SKM-1 treated with dmso at 0.1 percent for 144 hours (cell line): Measurements from ENCODE around the gene CADPS2.
"Not testable (repeated sequence)": the region's sequence is repeated elsewhere in the genome, so short reads cannot be mapped to it uniquely, and the experiment has no call there.

Source experiments
- DNase-seq: peaks from one replicate; lab custom pipeline; 2025; ENCODE audit not compliant: unreplicated experiment; lab: John Stamatoyannopoulos, UW

The CADPS2 gene

DNA sequence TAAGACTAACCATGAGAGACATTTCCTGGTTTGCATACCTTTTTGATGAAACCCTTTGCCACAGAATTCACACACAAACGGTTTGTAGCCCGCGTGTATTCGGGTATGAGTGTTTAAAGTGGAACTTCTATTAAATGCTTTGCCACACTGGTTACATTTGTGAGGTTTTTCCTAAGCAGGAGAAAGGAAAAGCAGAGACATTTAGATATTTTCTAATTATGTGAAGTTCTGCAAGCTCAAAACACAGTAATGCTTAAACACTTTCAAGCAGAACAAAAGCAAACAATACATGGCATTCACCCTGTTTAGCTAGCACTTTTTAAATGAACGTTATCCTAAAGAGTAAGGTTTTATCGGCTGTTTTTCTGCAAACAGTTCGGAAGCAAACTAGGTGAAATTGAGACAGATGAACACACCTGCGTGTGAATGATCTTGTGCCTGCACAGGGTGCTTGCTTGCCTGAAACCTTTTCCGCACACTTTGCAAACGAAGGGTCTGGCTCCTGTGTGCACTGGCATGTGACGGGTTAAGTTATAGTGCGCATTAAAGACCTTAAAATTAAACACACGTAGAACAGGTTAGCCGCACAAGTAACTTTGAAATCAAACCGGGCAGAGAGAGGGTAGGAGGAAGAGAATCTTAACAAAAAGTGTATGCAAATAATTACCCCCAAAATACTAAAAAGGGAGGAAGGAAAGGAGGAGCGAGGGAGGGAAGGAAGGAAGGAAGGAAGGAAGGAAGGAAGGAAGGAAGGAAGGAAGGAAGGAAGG lies 583.3 kb downstream of the CADPS2 start:
- no peak for DNase-seq

DNA sequence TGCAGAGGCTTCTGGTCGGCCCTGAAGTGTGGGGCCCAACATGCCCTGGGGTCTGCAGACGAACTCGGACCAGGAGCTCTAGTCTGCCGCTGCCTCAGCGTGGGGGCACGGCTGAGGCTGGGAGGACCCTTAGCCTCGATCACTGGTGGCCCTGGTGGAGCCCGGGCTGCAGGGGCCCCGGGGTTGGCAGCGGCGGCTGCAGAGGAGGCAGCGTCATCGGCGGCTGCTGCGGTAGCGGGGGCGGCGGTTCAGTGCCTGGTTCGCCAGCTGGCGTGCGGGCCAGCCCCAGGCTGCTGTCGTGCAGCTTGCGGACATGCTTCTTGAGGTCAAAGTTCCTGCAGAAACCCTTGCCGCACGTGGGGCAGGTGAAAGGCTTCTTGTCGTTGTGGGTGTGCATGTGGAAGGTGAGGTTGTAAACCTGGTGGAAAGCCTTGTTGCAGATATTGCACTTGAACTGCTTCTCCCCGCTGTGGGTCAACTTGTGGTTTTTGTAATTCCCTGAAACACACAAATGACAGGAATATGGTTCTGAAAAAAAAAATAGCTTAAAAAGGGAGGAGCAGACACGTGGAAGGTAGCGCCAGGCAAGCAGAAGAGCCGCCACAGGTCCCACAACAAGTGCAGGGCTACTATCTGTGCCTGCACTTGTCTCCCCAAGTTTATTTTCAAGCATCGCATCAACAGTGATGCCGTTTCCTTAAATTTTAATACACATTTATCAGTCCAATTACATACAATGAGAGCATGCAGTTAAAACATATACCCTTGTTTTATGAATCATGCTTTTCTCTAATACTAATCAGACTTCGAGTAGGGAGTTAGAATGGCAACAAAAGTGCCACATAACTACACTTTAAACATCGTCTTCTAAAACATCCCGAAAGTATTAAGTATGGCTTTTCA lies 584.2 kb downstream of the CADPS2 start:
- no peak for DNase-seq

DNA sequence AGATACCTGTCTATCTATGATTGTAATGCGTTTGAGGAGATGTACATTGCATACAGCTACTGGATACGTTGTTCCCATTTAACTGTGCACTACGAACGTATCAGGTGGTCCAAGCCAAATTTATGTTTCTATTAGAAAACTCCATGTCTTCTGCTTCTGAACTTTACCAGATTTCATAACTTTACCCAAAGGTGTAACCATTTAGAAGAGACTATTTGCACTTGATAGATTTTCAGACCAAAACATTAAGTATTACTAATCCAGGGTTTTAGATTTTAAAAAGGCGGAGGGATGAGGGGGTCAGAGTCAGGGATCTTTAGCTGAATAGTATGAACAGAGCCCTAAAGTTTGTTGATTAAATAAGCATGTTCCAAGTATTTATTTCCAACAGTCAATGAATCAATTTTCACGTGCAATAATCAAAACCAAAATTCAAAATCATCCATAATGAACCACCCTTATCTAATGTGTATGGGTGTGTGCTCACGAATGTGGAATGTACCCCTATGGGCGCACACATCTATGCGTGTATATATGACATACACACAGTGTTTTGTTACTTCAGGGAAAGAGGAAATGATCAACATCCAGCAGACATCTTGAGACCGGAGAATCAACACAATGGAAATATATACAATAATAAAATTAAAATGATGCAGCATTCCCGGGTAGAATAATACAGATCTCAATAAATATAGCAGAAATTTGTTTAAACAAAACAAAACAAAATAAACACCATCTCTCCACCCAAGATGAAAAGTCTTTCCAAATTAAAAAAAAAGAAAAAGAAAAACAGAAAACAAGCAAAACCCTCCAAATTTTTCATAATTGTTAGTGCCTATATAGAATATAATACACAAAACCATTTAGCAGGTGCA lies 585.1 kb downstream of the CADPS2 start:
- DNase-seq = no peak

DNA sequence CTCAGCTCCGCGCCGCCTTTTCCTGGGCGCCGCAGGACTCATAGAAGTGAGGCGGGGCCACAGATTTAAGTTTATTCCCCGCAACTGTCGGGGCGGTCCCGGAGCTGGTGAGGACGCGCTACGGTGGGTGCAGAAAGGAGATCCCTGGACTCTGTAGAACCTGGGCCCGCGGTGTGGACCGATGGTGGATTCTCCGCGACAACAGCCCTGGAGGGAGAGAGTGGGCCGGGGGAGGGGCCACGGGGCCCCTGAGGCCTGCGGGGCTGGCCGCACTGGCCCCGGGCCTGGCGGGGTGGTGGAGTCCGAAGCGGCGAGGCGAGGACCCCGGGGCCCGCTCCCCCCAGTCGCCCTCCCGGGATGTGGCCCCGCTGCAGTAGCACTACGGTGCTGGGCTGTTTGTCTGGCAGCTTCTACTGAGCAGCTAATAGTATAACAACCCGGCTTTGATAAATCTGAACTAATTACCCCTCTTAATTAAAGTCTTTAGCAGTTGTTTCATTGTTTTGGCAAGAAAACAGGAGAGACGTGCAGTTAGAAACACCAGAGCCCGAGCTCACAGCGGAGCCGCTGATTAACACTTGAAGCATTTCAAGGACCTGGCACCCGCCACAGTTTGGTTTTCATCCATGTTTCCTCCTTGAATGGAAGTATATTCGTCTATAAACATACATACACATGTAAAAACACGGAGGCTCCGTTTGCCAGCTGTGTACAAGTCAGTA lies 585.9 kb downstream of the CADPS2 start:
- DNase-seq = no peak

DNA sequence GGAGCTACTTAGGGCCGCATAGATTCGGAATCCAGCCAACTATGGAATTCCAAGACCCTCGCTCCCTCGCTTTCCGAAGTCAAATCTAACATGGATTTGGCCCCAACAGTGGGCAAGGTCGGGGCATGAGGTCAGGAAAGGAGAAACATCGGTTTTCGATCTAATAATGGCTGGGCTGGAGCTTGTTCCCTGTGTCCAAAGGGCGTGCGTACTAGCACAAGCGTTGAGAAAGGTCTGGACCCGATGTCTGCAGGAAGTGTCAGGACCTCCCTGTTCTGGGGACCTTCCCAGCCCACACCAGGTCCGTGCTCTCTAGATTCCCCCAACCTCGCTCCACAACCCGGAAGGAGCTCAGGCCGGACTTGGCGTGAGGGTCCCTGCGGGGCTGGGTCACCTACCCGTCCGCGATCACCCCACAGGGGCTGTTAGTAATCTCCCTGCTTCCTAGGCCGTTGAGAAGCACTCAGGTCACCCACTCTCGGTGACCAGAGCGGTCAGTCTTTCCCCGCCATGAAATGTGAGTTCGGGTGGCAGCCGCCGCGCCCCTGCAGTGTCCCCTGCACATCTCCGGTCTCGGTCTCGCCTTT lies 586.5 kb downstream of the CADPS2 start:
- DNase-seq = no peak

DNA sequence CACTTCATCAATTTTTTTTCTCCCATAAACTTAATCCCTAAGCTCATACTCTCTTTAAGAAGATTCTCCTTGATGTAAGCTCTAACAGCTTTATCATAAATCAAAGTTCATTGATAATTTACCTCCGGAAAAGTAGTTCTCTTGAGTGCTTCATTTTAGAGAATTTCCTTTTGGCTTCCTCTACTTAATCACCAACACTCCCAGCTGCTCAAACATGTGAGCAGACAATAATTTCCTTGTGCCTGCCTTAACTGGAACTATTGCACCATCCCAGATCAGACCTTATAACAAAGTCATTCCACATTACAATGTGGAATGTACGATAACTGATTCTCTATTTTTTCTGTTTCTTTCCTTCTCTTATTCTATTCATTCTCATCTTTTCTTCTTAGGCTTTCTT lies 587.6 kb downstream of the CADPS2 start:
- no peak for DNase-seq

DNA sequence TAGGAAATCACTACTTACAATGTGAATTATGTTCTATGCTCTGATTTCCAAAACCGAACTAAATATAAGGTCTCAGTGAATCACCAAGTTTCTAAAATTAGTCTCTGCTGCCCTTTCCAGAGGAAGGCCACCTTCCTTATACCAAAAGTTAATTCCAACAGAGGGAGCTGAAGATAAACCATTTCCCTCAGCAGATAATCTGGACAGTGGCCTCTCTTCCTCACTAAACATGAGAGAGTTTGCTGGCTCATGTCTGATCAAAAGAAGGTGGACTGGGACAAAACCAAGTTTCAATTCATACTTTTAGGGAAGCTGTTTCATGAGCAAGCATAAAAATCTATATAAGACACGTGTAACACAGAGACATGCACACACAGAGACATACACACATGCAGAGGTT lies 588.1 kb downstream of the CADPS2 start:
- DNase-seq = no peak

DNA sequence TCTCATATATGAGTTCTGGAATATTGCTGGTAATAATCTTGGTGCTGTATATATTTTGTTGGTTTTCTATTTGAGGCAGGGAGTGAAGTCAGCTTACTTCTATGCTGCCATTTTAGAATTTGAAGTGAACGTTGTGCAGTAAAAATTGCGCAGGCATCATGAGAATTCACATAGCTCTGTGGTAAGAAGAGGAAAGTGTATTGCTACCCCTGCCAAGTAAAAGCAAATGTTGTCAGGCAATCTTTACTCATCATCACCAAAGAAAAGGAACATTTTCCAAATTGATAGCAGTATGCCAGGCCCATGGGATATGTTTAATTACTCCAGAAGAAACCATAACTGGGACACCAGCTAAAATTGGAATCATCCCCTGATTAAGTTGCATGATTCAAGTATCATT lies 595.1 kb downstream of the CADPS2 start:
- DNase-seq = no peak

DNA sequence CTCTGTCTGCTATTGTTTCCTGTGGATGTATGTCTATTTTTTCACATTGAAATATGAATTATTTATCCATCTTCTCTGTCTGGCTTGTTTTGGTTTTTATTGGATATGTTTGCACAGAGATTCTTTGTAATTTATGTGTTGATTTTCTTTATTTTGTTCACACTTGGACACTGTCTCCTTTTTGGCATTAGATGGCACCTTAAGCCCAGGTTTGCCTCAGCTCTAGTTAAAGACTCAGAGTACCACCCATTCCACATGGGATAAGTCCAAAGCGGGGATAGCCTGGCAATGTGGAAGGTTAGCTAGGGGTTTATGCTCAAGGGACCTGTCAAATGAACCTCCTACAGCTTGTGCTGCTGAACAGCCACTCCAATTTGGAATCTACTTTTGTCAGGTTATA lies 595.8 kb downstream of the CADPS2 start:
- no peak for DNase-seq

DNA sequence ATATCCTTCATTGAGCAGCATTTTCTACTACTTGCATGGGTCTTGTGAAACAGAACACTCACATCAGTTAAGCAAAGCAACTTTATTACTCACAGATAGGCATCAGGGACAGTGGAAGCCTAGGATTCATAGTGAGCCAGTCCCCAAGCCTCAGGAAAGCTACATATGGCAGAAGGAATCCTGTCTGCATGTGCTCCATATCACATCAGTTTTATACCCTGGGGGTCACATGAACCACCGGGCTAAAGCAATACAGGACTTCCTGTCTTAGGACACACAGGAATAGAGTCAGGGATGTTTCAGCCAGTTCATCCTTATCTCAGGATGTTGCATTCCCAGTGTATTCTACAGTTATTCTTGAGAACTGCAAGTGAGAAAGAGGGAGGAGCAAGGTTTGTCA lies 596.8 kb downstream of the CADPS2 start:
- no peak for DNase-seq

DNA sequence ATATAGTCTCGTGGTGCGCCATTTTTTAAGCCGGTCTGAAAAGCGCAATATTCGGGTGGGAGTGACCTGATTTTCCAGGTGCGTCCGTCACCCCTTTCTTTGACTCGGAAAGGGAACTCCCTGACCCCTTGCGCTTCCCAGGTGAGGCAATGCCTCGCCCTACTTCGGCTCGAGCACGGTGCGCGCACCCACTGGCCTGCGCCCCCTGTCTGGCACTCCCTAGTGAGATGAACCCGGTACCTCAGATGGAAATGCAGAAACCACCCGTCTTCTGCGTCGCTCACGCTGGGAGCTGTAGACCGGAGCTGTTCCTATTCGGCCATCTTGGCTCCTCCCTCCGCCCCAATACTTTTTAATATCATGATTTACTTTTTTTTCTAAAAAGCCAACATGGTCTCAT lies 601.7 kb downstream of the CADPS2 start:
- not testable (repeated sequence) for DNase-seq

DNA sequence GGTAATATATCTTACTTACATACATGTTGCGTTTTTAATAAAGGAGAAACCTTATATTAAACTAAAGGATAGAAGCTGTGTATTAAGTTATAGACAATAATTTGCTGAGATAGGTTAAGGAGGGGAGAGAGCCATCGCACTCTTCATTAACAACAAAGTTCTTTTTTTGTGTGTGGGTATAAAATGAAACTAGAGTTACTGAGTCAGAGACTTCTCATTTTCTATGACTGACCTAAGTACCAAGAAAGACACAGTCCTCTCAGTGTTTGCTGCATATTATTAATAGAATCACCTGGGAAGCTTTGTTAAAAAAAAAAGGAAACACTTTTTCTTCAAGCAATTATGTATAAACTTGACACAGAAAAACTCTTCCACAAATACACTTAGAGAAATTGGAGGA lies 613.1 kb downstream of the CADPS2 start:
- no peak for DNase-seq

DNA sequence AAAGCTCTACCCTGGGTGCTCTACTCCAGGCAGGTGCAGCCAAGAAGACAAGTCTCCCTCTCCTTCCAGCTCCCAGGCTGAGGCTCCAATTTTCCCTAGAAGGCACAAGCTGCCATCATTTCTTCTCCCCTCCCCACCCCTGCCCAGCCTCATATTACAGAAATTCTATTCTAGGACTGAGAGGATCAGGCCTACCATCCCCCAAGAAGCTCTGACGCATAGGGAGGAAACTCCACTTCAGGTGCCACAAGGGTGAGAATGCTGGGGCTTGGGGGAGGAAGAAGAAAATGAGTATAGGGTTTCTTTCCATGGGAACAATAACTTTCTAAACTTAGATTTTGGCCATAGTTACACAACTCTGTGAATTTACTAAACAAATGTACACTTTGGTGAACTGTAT lies 617.0 kb downstream of the CADPS2 start:
- no peak for DNase-seq
